HEK293 (cell line): ENCODE results near the gene KPTN.
A peak's percentile ranks its signal among the peaks of the same experiment; 100 is the strongest.

ENCODE experiments used
- CTCF ChIA-PET: fragments of 350-600 bp; formaldehyde crosslinking; extraction: SDS; loops from one replicate; lab custom pipeline; 2021; ENCODE audit warnings: antibody characterized with exemption; lab: Yijun Ruan, JAX
- POLR2A ChIA-PET: fragments of 300-600 bp; formaldehyde crosslinking; extraction: SDS; loops from one replicate; lab custom pipeline; 2020; ENCODE audit warnings: antibody characterized with exemption, inconsistent platforms; lab: Yijun Ruan, JAX
- H3K27ac ChIP-seq: fragments of 200-500 bp; sonication (Bioruptor generic); 2 replicates; pipeline ENCODE4 v1.5.1; 2014; ENCODE audit warnings: low read depth, low read length, control low read depth, inconsistent platforms; ENCODE audit errors: extremely low read depth
- H3K36me3 ChIP-seq, 2 experiments: fragments of 200-500 bp in 1 of 2; sonication (Bioruptor generic) in 1 of 2; 1 replicate in 1 of 2; 2 replicates in 1 of 2; pipeline ENCODE4 v1.5.1; 2014 to 2017; ENCODE audit warnings: inconsistent platforms in 2 of 2, low read length in 2 of 2; ENCODE audit not compliant: control insufficient read depth in 2 of 2, insufficient read depth in 1 of 2
- H3K4me1 ChIP-seq: fragments of 200-500 bp; sonication (Bioruptor generic); 2 replicates; pipeline ENCODE4 v1.5.1; 2014; ENCODE audit warnings: mild to moderate bottlenecking, low read length, inconsistent platforms; ENCODE audit not compliant: control insufficient read depth, insufficient read depth
- H3K4me3 ChIP-seq: 2 replicates; pipeline ENCODE4 v1.5.1; 2011; ENCODE audit warnings: low read depth, mild to moderate bottlenecking, control low read depth, low read length, moderate library complexity
- H3K9me3 ChIP-seq: fragments of 200-500 bp; sonication (Bioruptor generic); 2 replicates; pipeline ENCODE4 v1.5.1; 2014; ENCODE audit warnings: low read depth, low read length, inconsistent platforms; ENCODE audit not compliant: control insufficient read depth, insufficient read depth
- BCL11A ChIP-seq: fragments of 450-650 bp; formaldehyde crosslinking; IDR thresholded peaks from 2 replicates; pipeline ENCODE4 v1.5.1; 2016; ENCODE audit warnings: low read depth, missing biosample characterization, missing genetic modification characterization
- KLF10 ChIP-seq: fragments of 450-650 bp; IDR thresholded peaks from 2 replicates; pipeline ENCODE4 v1.5.1; 2018; ENCODE audit warnings: missing biosample characterization, mild to moderate bottlenecking, missing genetic modification characterization
- MEIS1 ChIP-seq: sonication (generic); formaldehyde crosslinking; IDR thresholded peaks from 2 replicates; pipeline ENCODE4 v1.8.1; 2022; ENCODE audit warnings: missing genetic modification reagents, mild to moderate bottlenecking, borderline replicate concordance
- OVOL3 ChIP-seq: fragments of 450-650 bp; formaldehyde crosslinking; IDR thresholded peaks from 2 replicates; pipeline ENCODE4 v1.5.1; 2016; ENCODE audit warnings: missing biosample characterization, missing genetic modification characterization
- REPIN1 ChIP-seq: fragments of 450-650 bp; formaldehyde crosslinking; IDR thresholded peaks from 2 replicates; pipeline ENCODE4 v1.5.1; 2017; ENCODE audit warnings: missing biosample characterization, missing genetic modification characterization, low read depth
- ZBTB44 ChIP-seq: fragments of 450-650 bp; IDR thresholded peaks from 2 replicates; pipeline ENCODE4 v1.5.1; 2018; ENCODE audit warnings: missing biosample characterization, mild to moderate bottlenecking, missing genetic modification characterization
- ZBTB48 ChIP-seq: fragments of 450-650 bp; formaldehyde crosslinking; IDR thresholded peaks from 2 replicates; pipeline ENCODE4 v1.5.1; 2016; ENCODE audit warnings: missing biosample characterization, missing genetic modification characterization
- ZIC2 ChIP-seq: fragments of 450-650 bp; formaldehyde crosslinking; IDR thresholded peaks from 2 replicates; pipeline ENCODE4 v1.5.1; 2016; ENCODE audit warnings: missing biosample characterization, missing genetic modification characterization
- ZNF223 ChIP-seq: fragments of 450-650 bp; formaldehyde crosslinking; IDR thresholded peaks from 2 replicates; pipeline ENCODE4 v1.5.1; 2016; ENCODE audit warnings: missing biosample characterization, missing genetic modification characterization
- ZNF366 ChIP-seq: fragments of 450-650 bp; formaldehyde crosslinking; conservative IDR thresholded peaks from 2 replicates; pipeline ENCODE4 v1.5.1; 2016; ENCODE audit warnings: missing biosample characterization, missing genetic modification characterization
- ZNF426 ChIP-seq: fragments of 450-650 bp; formaldehyde crosslinking; IDR thresholded peaks from 2 replicates; pipeline ENCODE4 v1.5.1; 2017; ENCODE audit warnings: missing biosample characterization, missing genetic modification characterization, mild to moderate bottlenecking, inconsistent platforms, moderate library complexity
- ZNF501 ChIP-seq: fragments of 450-650 bp; formaldehyde crosslinking; IDR thresholded peaks from 2 replicates; pipeline ENCODE4 v1.5.1; 2016; ENCODE audit warnings: missing biosample characterization, missing genetic modification characterization
- ZNF518A ChIP-seq: fragments of 450-650 bp; formaldehyde crosslinking; conservative IDR thresholded peaks from 2 replicates; pipeline ENCODE4 v1.5.1; 2016; ENCODE audit warnings: low read depth, missing biosample characterization, missing genetic modification characterization
- ZNF544 ChIP-seq: fragments of 450-650 bp; formaldehyde crosslinking; IDR thresholded peaks from 2 replicates; pipeline ENCODE4 v1.5.0; 2017; ENCODE audit warnings: missing biosample characterization, missing genetic modification characterization
- ZNF596 ChIP-seq: fragments of 450-650 bp; IDR thresholded peaks from 2 replicates; pipeline ENCODE4 v1.5.0; 2018; ENCODE audit warnings: missing biosample characterization, mild to moderate bottlenecking, missing genetic modification characterization, moderate library complexity
- ZNF677 ChIP-seq: fragments of 450-650 bp; IDR thresholded peaks from 2 replicates; pipeline ENCODE4 v1.5.0; 2018; ENCODE audit warnings: missing biosample characterization, mild to moderate bottlenecking, missing genetic modification characterization, moderate library complexity
- ZNF692 ChIP-seq: fragments of 450-650 bp; formaldehyde crosslinking; IDR thresholded peaks from 2 replicates; pipeline ENCODE4 v1.5.1; 2016; ENCODE audit warnings: missing biosample characterization, missing genetic modification characterization
- ZNF785 ChIP-seq: fragments of 450-650 bp; formaldehyde crosslinking; IDR thresholded peaks from 2 replicates; pipeline ENCODE4 v1.5.1; 2016; ENCODE audit warnings: missing biosample characterization, missing genetic modification characterization
- ZNF792 ChIP-seq: fragments of 450-650 bp; formaldehyde crosslinking; IDR thresholded peaks from 2 replicates; pipeline ENCODE4 v1.5.1; 2016; ENCODE audit warnings: missing biosample characterization, missing genetic modification characterization

KPTN gene

GRCh38 chr19:47497821-47498520 lies 14.0 kb upstream of the KPTN start:
- Histone ChIP-seq H3K36me3 (peaks cover 13 to 82% of the 10 kb centered on the region in 2 experiments), H3K27ac (no peak overlapping the region), H3K4me1 (no peaks in the 10 kb centered on the region), H3K4me3 (no peak overlapping the region), H3K9me3 (no peaks in the 10 kb centered on the region)
- TF ChIP-seq ZNF544 = no peak
- no peak for TF ChIP-seq ZNF223 (tag by site-specific recombination)
- no peak for TF ChIP-seq ZBTB48 (tag by site-specific recombination)
- TF ChIP-seq ZNF518A = no peak
- TF ChIP-seq MEIS1 (CRISPR knock-in tag) = no peak
- TF ChIP-seq ZNF501 (tag by site-specific recombination) = no peak
- TF ChIP-seq ZIC2 = peak; percentile 95
- TF ChIP-seq, all 188 proteins: peak for 1
- POLR2A ChIA-PET = no interaction called here
- CTCF ChIA-PET = interaction anchor here (0.6 to 1.1 kb wide), 3 partner anchors 14 to 224 kb away, joined by 3 to 5 read pairs (median 3); partner anchors contain the start of gene KPTN

- Histone ChIP-seq H3K4me3 (no peak overlapping the region), H3K36me3 (peaks cover 5 to 83% of the 10 kb centered on the region in 2 experiments; a peak in 2 of 3 replicates), H3K27ac (no peak overlapping the region), H3K4me1 (no peaks in the 10 kb centered on the region), H3K9me3 (no peaks in the 10 kb centered on the region)
- POLR2A ChIA-PET = no interaction called here
- TF ChIP-seq ZNF596 (tag by site-specific recombination) = no peak
- CTCF ChIA-PET = interaction anchor here (0.7 to 1.9 kb wide), 2 partner anchors 13 to 55 kb away, joined by 3 to 7 read pairs; partner anchors contain the start of gene KPTN
These were observed 13.2 kb upstream of the KPTN start for GRCh38 chr19:47497050-47497766.

GRCh38 chr19:47495478-47496372 lies 11.7 kb upstream of the KPTN start:
- H3K27ac ChIP-seq = no peak overlapping the region
- H3K9me3 ChIP-seq = no peaks in the 10 kb centered on the region
- ChIA-PET CTCF (interaction anchor here (0.6 to 1.9 kb wide), 5 partner anchors 11 to 219 kb away, joined by 3 to 7 read pairs (median 3); partner anchors contain the start of genes DHX34 and KPTN), POLR2A (interaction anchor here (2.6 kb wide), 1 partner anchor 12 kb away, joined by 10 read pairs; the partner anchor contains the start of gene KPTN)
- H3K4me3 ChIP-seq = no peak overlapping the region
- H3K36me3 ChIP-seq = peaks cover 0 to 87% of the 10 kb centered on the region in 2 experiments; a peak in 1 of 3 replicates
- H3K4me1 ChIP-seq = no peaks in the 10 kb centered on the region
- TF ChIP-seq ZNF792 (tag by site-specific recombination) (no peak), ZNF785 (tag by site-specific recombination) (no peak), ZBTB44 (tag by site-specific recombination) (no peak), ZNF677 (tag by site-specific recombination) (no peak), ZNF366 (no peak), REPIN1 (no peak), ZNF692 (tag by site-specific recombination) (no peak), OVOL3 (tag by site-specific recombination) (no peak), BCL11A (tag by site-specific recombination) (no peak), KLF10 (tag by site-specific recombination) (no peak), ZNF426 (tag by site-specific recombination) (no peak)
